ENCODE measurements around the gene XDH. TPM values are rescaled to one million over a fixed set of nuclear protein-coding genes. Genes with fewer than 3 reads are reported as not detected.
A peak's percentile ranks its signal among the peaks of the same experiment; 100 is the strongest.

XDH gene
- total and polyA plus RNA-seq, 4 experiments from 2014 or later, result not detected

DNA sequence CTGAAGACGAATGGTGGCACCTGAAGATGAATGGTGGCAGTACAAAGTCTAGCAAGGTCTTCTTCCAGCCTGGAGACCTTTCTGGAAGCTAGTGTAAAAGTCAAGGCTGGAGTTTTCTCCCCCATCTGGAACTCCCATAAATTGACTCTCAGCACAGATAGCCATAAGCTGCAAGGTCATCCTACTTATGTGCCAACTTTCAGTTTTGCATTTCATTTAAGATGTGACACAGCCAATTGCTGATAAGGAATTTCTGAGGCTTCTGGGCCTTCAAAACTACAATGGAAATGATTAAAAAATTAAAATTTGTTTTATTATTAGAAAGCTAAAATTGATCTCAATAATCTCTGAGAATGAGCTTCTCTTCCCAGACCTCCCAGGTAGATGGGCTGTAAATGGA lies 10.2 kb downstream of the XDH start:
- CTCF ChIA-PET (ENCODE audit: partially characterized antibody), result no interaction called here
- peaks cover 5% of the 10 kb centered on the region in 2 donors for H3K27me3 Mint-ChIP-seq
- H3K4me3 Mint-ChIP-seq, result no peak overlapping the region
- no peaks in the 10 kb centered on the region for H3K4me1 Mint-ChIP-seq
- no peak overlapping the region for H3K27ac ChIP-seq (ENCODE audit: low read depth, low read length)
- no peak overlapping the region for H3K27ac Mint-ChIP-seq
- no peaks in the 10 kb centered on the region for H3K36me3 Mint-ChIP-seq
- no peaks in the 10 kb centered on the region for H3K27me3 ChIP-seq (ENCODE audit: insufficient read depth, low read length)
- no peaks in the 10 kb centered on the region for H3K9me3 ChIP-seq (ENCODE audit: control insufficient read depth in 1 of 2, low read length in 2 of 2)
- H3K4me3 ChIP-seq (ENCODE audit: low read length in 2 of 2), result no peak overlapping the region
- no peaks in the 10 kb centered on the region for H3K36me3 ChIP-seq (ENCODE audit: insufficient read depth, low read length)
- H3K9me3 Mint-ChIP-seq, result peaks cover 0 to 7% (median 0%) of the 10 kb centered on the region in 8 donors
- DNase-seq, result no peak
- POLR2A ChIA-PET (ENCODE audit: partially characterized antibody), result no interaction called here
- intact Hi-C loops (cut with micrococcal nuclease), result no loop called here
- no peaks in the 10 kb centered on the region for H3K4me1 ChIP-seq (ENCODE audit: insufficient read depth, low read length)

DNA sequence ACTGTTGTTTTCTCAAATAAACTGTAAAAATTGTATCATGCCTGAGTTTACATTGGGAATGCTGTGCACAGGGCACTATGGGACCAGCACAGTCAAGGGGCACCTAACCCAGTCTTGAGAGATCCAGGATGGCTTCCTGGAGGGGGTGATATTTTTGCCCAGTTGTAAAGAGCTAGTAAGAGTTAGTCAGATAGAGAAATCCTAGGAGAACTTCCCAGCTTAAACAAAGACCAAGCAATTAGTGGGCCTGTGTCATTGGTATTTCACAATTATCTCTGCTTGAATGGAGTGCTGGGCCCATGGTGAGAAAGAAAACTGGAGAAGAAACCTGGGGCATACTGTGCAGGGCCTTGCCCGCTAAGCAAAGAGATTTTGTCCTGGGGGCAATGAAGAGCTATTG lies 12.2 kb downstream of the XDH start:
- Histone ChIP-seq H3K4me1 (ENCODE audit: insufficient read depth, low read length) (no peaks in the 10 kb centered on the region), H3K9me3 (ENCODE audit: control insufficient read depth in 1 of 2, low read length in 2 of 2) (no peaks in the 10 kb centered on the region), H3K36me3 (ENCODE audit: insufficient read depth, low read length) (no peaks in the 10 kb centered on the region), H3K4me3 (ENCODE audit: low read length in 2 of 2) (no peak overlapping the region), H3K27ac (ENCODE audit: low read depth, low read length) (no peak overlapping the region), H3K27me3 (ENCODE audit: insufficient read depth, low read length) (no peaks in the 10 kb centered on the region)
- ChIA-PET POLR2A (ENCODE audit: partially characterized antibody) (no interaction called here), CTCF (ENCODE audit: partially characterized antibody) (no interaction called here)
- Mint-ChIP-seq H3K36me3 (no peaks in the 10 kb centered on the region), H3K9me3 (peaks cover 0 to 8% (median 1%) of the 10 kb centered on the region in 8 donors), H3K27ac (no peak overlapping the region), H3K4me1 (no peaks in the 10 kb centered on the region), H3K4me3 (no peak overlapping the region), H3K27me3 (peaks cover 4 to 5% of the 10 kb centered on the region in 2 donors)
- DNase-seq, result no peak
- intact Hi-C loops (cut with micrococcal nuclease), result no loop called here

DNA sequence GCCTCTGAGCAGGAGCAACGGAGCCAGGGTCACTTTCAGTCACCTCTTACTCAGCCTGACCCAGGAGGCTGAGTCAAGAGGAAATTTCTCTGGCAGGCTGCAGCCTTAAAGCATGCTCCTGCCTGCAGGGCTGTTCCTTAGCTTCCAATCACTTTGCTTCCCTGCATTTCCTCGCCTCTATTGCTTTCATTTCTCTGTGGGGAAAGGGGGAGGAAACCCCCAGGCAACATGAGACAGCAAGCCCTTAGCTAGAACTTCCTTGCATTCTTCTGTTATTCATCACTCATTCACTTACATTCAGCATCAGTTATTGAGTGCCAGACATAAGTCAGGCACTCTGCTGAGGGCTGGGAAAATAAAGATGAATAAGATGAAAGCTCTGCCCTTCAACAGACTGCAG lies 13.0 kb downstream of the XDH start:
- no peak for DNase-seq
- H3K27me3 ChIP-seq (ENCODE audit: insufficient read depth, low read length), result no peaks in the 10 kb centered on the region
- no peaks in the 10 kb centered on the region for H3K9me3 ChIP-seq (ENCODE audit: control insufficient read depth in 1 of 2, low read length in 2 of 2)
- H3K4me1 ChIP-seq (ENCODE audit: insufficient read depth, low read length), result no peaks in the 10 kb centered on the region
- ChIA-PET CTCF (ENCODE audit: partially characterized antibody) (interaction anchor here (0.8 to 1.9 kb wide), 2 partner anchors 12 to 68 kb away, joined by 3 to 6 read pairs; partner anchors contain the start of gene XDH), POLR2A (ENCODE audit: partially characterized antibody) (no interaction called here)
- Mint-ChIP-seq H3K9me3 (peaks cover 0 to 8% (median 1%) of the 10 kb centered on the region in 8 donors), H3K36me3 (no peaks in the 10 kb centered on the region), H3K27me3 (peaks cover 4 to 6% of the 10 kb centered on the region in 2 donors), H3K27ac (no peak overlapping the region), H3K4me1 (no peaks in the 10 kb centered on the region), H3K4me3 (no peak overlapping the region)
- H3K36me3 ChIP-seq (ENCODE audit: insufficient read depth, low read length), result no peaks in the 10 kb centered on the region
- no peak overlapping the region for H3K27ac ChIP-seq (ENCODE audit: low read depth, low read length)
- no peak overlapping the region for H3K4me3 ChIP-seq (ENCODE audit: low read length in 2 of 2)
- intact Hi-C loops (cut with micrococcal nuclease), result no loop called here

DNA sequence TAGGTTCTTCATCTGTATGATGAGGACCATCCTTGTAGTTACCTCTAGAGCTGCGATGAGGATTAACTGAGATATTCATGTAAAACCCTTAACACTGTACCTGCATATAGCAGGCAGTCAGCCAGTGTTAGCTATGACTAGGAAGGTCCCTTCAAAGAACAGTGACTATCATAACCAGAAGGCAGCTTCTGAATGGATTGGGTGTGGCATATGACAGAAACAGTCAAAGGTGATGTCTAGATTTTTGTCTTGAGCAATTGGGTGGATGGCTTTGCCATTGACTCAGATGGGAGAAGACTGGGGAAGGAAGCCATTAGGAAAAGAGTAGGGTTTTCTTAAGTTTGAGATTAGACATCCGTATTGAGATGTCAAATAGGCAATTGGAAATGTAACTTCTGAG lies 15.7 kb downstream of the XDH start:
- Mint-ChIP-seq H3K27me3 (peaks cover 8 to 11% of the 10 kb centered on the region in 2 donors), H3K27ac (no peak overlapping the region), H3K9me3 (peaks cover 0 to 8% (median 1%) of the 10 kb centered on the region in 8 donors), H3K4me3 (peak overlapping the region in 1 of 8 donors; percentile 8), H3K36me3 (no peaks in the 10 kb centered on the region), H3K4me1 (no peaks in the 10 kb centered on the region)
- Histone ChIP-seq H3K27me3 (ENCODE audit: insufficient read depth, low read length) (no peaks in the 10 kb centered on the region), H3K36me3 (ENCODE audit: insufficient read depth, low read length) (no peaks in the 10 kb centered on the region), H3K4me1 (ENCODE audit: insufficient read depth, low read length) (no peaks in the 10 kb centered on the region), H3K4me3 (ENCODE audit: low read length in 2 of 2) (no peak overlapping the region), H3K27ac (ENCODE audit: low read depth, low read length) (no peak overlapping the region), H3K9me3 (ENCODE audit: control insufficient read depth in 1 of 2, low read length in 2 of 2) (no peaks in the 10 kb centered on the region)
- ChIA-PET CTCF (ENCODE audit: partially characterized antibody) (no interaction called here), POLR2A (ENCODE audit: partially characterized antibody) (no interaction called here)
- no peak for DNase-seq
- intact Hi-C loops (cut with micrococcal nuclease), result no loop called here

DNA sequence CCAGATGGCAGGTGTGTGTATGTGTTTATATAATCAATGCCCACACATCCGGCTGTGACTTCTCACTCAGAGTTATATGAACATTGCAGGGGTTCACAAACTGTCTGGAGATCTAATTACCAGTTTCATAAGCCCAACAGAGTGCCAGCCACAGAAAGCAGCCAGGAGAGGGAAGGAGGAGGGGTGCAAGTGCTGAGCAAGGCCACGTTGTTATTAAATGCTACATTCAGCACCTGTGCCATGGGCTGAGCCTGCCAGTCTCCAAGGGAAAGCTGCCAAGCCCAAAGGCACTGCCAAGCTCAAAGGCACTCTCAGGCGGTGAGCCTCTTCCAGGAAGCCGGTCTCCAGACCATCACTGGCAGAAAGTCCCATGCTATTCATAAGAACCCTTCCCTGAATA lies 17.4 kb downstream of the XDH start:
- H3K9me3 ChIP-seq (ENCODE audit: control insufficient read depth in 1 of 2, low read length in 2 of 2), result no peaks in the 10 kb centered on the region
- Mint-ChIP-seq H3K27me3 (peaks cover 8 to 11% of the 10 kb centered on the region in 2 donors), H3K27ac (no peak overlapping the region), H3K9me3 (peaks cover 0 to 8% (median 1%) of the 10 kb centered on the region in 8 donors), H3K4me1 (no peaks in the 10 kb centered on the region), H3K36me3 (no peaks in the 10 kb centered on the region), H3K4me3 (no peak overlapping the region)
- no peaks in the 10 kb centered on the region for H3K4me1 ChIP-seq (ENCODE audit: insufficient read depth, low read length)
- ChIA-PET POLR2A (ENCODE audit: partially characterized antibody) (no interaction called here), CTCF (ENCODE audit: partially characterized antibody) (no interaction called here)
- H3K27me3 ChIP-seq (ENCODE audit: insufficient read depth, low read length), result no peaks in the 10 kb centered on the region
- no peak for DNase-seq
- intact Hi-C loops (cut with micrococcal nuclease), result no loop called here
- no peak overlapping the region for H3K27ac ChIP-seq (ENCODE audit: low read depth, low read length)
- H3K36me3 ChIP-seq (ENCODE audit: insufficient read depth, low read length), result no peaks in the 10 kb centered on the region
- no peak overlapping the region for H3K4me3 ChIP-seq (ENCODE audit: low read length in 2 of 2)

DNA sequence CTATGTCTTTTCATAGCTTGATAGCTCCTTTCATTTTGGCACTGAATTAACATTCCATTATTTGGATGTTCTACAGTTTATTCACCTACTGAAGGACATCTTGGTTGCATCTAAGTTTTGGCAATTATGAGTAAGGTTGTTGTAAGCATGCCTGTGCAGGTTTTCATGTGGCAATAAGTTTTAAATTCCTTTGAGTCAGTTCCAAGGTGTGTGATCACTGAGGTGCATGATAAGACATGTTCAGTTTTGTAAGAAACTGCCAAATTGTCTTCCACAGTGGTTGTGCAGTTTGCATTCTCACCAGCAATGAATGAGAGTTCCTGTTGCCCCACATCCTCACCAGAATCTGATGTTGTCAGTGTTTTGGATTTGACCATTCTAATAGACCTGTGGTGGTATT lies 24.2 kb downstream of the XDH start:
- Histone ChIP-seq H3K9me3 (ENCODE audit: control insufficient read depth in 1 of 2, low read length in 2 of 2) (no peaks in the 10 kb centered on the region), H3K27ac (ENCODE audit: low read depth, low read length) (no peak overlapping the region), H3K4me1 (ENCODE audit: insufficient read depth, low read length) (no peaks in the 10 kb centered on the region), H3K27me3 (ENCODE audit: insufficient read depth, low read length) (no peaks in the 10 kb centered on the region), H3K4me3 (ENCODE audit: low read length in 2 of 2) (no peak overlapping the region), H3K36me3 (ENCODE audit: insufficient read depth, low read length) (no peaks in the 10 kb centered on the region)
- intact Hi-C loops (cut with micrococcal nuclease), result no loop called here
- no peaks in the 10 kb centered on the region for H3K36me3 Mint-ChIP-seq
- peaks cover 5 to 6% of the 10 kb centered on the region in 2 donors for H3K27me3 Mint-ChIP-seq
- no peak overlapping the region for H3K4me3 Mint-ChIP-seq
- no peaks in the 10 kb centered on the region for H3K4me1 Mint-ChIP-seq
- no peak overlapping the region for H3K27ac Mint-ChIP-seq
- CTCF ChIA-PET (ENCODE audit: partially characterized antibody), result no interaction called here
- no peak for DNase-seq
- peaks cover 0 to 1% (median 0%) of the 10 kb centered on the region in 8 donors for H3K9me3 Mint-ChIP-seq
- POLR2A ChIA-PET (ENCODE audit: partially characterized antibody), result no interaction called here

DNA sequence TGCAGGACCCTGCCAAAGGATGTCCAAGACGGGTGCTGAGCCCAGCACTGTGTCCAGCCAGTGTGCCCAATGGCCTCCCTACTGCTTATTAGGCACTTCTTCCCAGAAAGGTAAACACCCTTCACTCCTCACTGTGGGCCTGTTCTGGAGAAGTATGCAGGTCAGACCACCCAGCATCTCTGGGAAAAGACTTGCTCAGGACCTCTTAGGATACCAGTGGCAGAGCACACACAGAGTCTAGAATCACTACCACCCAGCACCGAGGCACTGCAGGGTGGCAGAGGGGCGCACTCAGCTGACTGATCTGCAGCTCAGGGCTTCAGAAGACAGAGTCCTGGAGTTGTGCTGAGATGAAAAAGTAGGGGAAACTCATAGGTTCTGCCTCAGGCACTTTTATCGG lies 25.8 kb downstream of the XDH start:
- CTCF ChIA-PET (ENCODE audit: partially characterized antibody), result no interaction called here
- no peaks in the 10 kb centered on the region for H3K4me1 ChIP-seq (ENCODE audit: insufficient read depth, low read length)
- H3K36me3 ChIP-seq (ENCODE audit: insufficient read depth, low read length), result no peaks in the 10 kb centered on the region
- Mint-ChIP-seq H3K36me3 (no peaks in the 10 kb centered on the region), H3K9me3 (no peaks in the 10 kb centered on the region), H3K4me3 (no peak overlapping the region), H3K27ac (no peak overlapping the region), H3K4me1 (no peaks in the 10 kb centered on the region), H3K27me3 (peaks cover 0 to 1% of the 10 kb centered on the region in 2 donors)
- no peak for DNase-seq
- intact Hi-C loops (cut with micrococcal nuclease), result no loop called here
- H3K27ac ChIP-seq (ENCODE audit: low read depth, low read length), result no peak overlapping the region
- no peaks in the 10 kb centered on the region for H3K9me3 ChIP-seq (ENCODE audit: control insufficient read depth in 1 of 2, low read length in 2 of 2)
- no peak overlapping the region for H3K4me3 ChIP-seq (ENCODE audit: low read length in 2 of 2)
- POLR2A ChIA-PET (ENCODE audit: partially characterized antibody), result no interaction called here
- H3K27me3 ChIP-seq (ENCODE audit: insufficient read depth, low read length), result no peaks in the 10 kb centered on the region

DNA sequence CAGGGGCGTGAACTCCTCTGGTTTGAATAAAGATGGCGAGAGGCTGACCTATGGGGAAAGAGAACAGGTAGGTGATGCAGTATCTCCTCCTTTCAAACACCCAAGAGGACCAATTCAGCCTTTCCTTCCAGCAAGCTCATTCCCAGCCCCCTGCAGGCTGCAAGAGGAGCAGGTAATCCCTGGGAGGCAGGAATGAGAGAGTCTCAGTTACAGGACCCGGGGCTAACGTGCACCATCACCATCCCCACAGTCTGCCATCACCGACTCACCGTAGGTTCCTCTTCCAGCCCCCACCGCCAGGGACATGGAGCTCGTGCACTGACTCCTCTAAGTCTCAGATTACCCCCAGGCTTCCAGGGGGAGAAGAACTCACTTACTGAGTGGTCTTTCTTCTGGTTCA lies 26.7 kb downstream of the XDH start:
- no peaks in the 10 kb centered on the region for H3K4me1 Mint-ChIP-seq
- intact Hi-C loops (cut with micrococcal nuclease), result no loop called here
- ChIA-PET CTCF (ENCODE audit: partially characterized antibody) (no interaction called here), POLR2A (ENCODE audit: partially characterized antibody) (no interaction called here)
- peaks cover 0 to 1% of the 10 kb centered on the region in 2 donors for H3K27me3 Mint-ChIP-seq
- no peak overlapping the region for H3K4me3 Mint-ChIP-seq
- no peaks in the 10 kb centered on the region for H3K4me1 ChIP-seq (ENCODE audit: insufficient read depth, low read length)
- no peak overlapping the region for H3K27ac Mint-ChIP-seq
- H3K27me3 ChIP-seq (ENCODE audit: insufficient read depth, low read length), result no peaks in the 10 kb centered on the region
- no peaks in the 10 kb centered on the region for H3K36me3 ChIP-seq (ENCODE audit: insufficient read depth, low read length)
- H3K27ac ChIP-seq (ENCODE audit: low read depth, low read length), result no peak overlapping the region
- no peaks in the 10 kb centered on the region for H3K36me3 Mint-ChIP-seq
- no peaks in the 10 kb centered on the region for H3K9me3 ChIP-seq (ENCODE audit: control insufficient read depth in 1 of 2, low read length in 2 of 2)
- no peaks in the 10 kb centered on the region for H3K9me3 Mint-ChIP-seq
- no peak for DNase-seq
- H3K4me3 ChIP-seq (ENCODE audit: low read length in 2 of 2), result no peak overlapping the region

Data from CD4-positive, alpha-beta memory T cell (primary cell).